Activated T-cell treated with anti-CD3 and anti-CD28 coated beads for 4 hours (primary cell): ENCODE measurements around the gene MMP17.

Experiments
- DNase-seq: peaks from one replicate; pipeline ENCODE4 v3.0.0-alpha.2; 2020

Gene MMP17

DNA sequence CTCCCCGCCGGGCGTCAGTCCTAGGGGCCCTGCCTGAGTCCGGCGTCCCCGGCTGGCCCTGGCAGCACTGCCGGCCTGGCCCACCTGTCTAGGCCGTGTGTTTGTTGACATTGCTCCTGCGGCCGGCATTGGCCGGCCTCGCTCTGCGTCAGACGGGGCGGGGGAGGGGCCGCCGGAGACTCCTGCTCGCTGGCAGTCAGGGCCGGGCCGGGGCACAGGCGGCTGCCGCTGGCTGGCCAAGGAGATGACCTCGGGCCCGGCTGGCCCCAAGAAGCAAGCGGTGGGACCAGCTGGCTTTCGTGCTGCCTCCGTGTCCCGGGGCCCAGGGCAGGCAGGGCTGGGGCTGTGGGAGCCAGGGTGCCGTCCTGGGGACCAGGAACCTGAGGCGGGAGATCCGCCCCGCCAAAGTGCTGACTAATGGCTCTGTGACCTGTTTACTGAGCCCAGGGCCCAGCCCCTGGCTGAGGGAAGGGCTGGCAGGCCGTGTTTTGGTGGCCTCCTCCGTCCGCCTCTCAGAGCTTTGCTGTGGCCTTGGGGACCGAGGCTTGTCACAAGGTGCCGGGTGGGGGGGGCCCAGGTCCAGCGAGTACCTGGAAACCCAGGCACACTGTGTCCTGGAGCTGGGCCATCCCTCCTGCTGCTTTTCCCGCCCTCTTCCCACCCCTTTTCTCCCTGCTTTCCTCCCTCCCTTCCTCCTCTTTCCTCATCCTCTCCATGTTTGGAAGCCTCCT, 68.1 kb downstream of the MMP17 start:
- DNase-seq = peak; percentile 34

DNA sequence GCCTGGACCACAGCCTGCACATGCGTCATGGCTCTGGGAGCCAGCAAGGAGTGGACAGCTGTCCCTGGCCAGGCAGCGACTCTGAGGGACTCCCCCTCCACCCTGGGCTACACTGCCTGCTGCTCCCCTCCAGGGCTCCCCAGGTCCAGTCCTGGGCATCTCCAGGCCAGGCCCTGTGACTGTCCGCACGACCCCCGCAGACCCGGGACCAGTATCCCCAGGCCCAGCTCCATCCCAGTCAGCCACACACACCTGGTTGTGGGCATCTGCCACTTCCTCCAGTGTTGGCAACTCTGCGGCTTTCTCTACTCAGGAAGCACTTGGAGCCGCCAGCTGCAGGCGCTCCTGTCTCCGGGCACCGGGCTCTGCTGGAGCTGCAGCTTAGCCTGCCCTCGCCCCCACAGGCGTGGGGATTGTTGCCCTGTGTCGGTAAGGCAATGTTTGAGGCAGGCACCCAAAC, 68.6 kb downstream of the MMP17 start:
- no peak for DNase-seq

DNA sequence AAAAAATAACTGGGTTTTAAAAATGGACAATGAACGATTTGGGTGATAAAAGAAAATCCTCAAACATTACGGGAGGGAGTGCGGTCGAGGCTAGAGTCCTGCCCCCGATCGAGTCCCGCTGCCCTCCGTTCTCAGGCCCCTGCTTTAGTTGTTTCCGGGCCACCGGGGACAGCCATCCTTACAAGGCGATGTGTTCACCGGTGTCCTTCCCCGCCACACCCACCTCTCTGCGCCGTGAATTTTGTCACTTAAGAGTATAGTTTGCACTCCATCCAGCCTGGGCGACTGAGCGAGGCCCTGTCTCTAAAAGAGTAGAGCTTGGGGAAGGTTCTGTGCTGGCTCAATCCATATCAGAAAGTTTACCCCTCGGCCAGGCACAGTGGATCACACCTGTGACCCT, 69.1 kb downstream of the MMP17 start:
- DNase-seq = no peak

DNA sequence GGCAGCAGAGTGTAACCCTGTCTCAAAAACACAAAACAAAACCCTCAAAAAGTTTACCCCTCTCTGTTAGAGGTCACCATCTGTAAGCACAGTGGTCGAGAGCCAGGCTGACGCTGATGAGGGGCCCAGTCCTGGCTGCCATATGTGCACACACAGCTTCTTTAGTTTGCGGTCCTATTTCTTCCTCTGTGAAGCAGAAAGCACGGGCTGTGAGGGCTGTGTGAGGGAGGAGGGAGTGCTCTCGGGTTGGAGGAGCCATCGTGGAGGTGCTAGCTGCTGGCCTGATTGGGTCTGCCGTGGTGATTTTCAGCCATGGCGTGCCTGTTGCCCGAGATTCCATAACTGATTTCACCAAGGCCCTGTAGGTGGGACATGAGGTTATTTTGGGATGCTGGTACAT, 69.7 kb downstream of the MMP17 start:
- no peak for DNase-seq

DNA sequence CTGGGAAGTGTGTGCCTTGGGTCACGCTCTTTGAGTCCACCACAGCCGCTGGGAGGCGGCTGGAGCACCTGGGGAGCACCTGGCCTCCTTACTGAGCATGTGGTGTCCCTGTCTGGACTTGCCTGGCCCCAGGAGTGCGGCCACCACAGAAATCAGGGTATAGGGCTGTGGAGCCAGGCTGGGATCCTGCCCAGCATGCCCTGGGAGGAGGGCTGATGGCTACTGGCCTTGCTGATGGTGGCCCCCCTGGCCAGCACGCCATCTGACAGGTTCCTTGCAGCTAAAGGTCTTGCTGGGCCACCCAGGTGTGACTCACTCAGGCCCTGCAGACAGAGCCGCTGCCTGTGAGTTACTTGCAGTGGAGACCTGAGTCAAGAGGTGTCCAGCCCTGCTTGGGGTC, 72.2 kb downstream of the MMP17 start:
- DNase-seq = no peak
